Keratinocyte (primary cell): ENCODE results near the gene CHD9NB. TPM values are rescaled to one million over a fixed set of nuclear protein-coding genes. Genes with fewer than 3 reads are reported as not detected.

Experiments used
- DNase-seq: peaks from one replicate; pipeline ENCODE4 v3.0.0-alpha.2; 2011; ENCODE audit warnings: low read depth, missing footprints, low spot score
- FAIRE-seq: peaks from 2 replicates; lab custom pipeline; 2011; peaks lifted over from hg19 to GRCh38; lab: Jason Lieb, UNC
- H2AFZ ChIP-seq: 2 replicates; pipeline ENCODE4 v1.6.0; 2012; ENCODE audit warnings: low read length, control low read depth, inconsistent platforms; ENCODE audit not compliant: control insufficient read depth
- H3K27ac ChIP-seq: 2 replicates; pipeline ENCODE4 v1.5.1; 2011; ENCODE audit warnings: low read length; ENCODE audit not compliant: control insufficient read depth, insufficient read depth
- H3K27me3 ChIP-seq: 3 replicates; pipeline ENCODE4 v1.6.0; 2011; ENCODE audit warnings: low read length; ENCODE audit not compliant: control insufficient read depth, insufficient read depth; ENCODE audit errors: extremely low read depth
- H3K36me3 ChIP-seq, 2 experiments: 2 replicates in 1 of 2; 3 replicates in 1 of 2; pipeline ENCODE4 v1.5.1; 2011; ENCODE audit warnings: low read length in 2 of 2, mild to moderate bottlenecking in 1 of 2; ENCODE audit not compliant: control insufficient read depth in 2 of 2, insufficient read depth in 2 of 2; ENCODE audit errors: extremely low read depth in 1 of 2
- H3K4me1 ChIP-seq: 3 replicates; pipeline ENCODE4 v1.5.1; 2011; ENCODE audit warnings: low read length; ENCODE audit not compliant: control insufficient read depth, insufficient read depth; ENCODE audit errors: extremely low read depth
- H3K4me2 ChIP-seq: 3 replicates; pipeline ENCODE4 v1.6.0; 2011; ENCODE audit warnings: low read depth, low read length; ENCODE audit not compliant: control insufficient read depth, insufficient read depth; ENCODE audit errors: extremely low read depth
- H3K4me3 ChIP-seq, 3 experiments: fragments of 200-600 bp in 1 of 3; sonication (generic) in 1 of 3; 2 replicates in 2 of 3; 3 replicates in 1 of 3; pipeline ENCODE4 v1.5.1; 2011 to 2016; ENCODE audit warnings: low read length in 3 of 3, mild to moderate bottlenecking in 3 of 3, control low read depth in 2 of 3, inconsistent platforms in 1 of 3, low read depth in 1 of 3, mixed read lengths in 1 of 3, mixed run types in 1 of 3, moderate library complexity in 1 of 3; ENCODE audit not compliant: control insufficient read depth in 2 of 3, insufficient read depth in 2 of 3; ENCODE audit errors: extremely low read depth in 1 of 3
- H3K79me2 ChIP-seq: 2 replicates; pipeline ENCODE4 v1.6.0; 2012; ENCODE audit warnings: low read length; ENCODE audit not compliant: control insufficient read depth, insufficient read depth
- H3K9ac ChIP-seq: 3 replicates; pipeline ENCODE4 v1.6.0; 2011; ENCODE audit warnings: low read length; ENCODE audit not compliant: control insufficient read depth, insufficient read depth; ENCODE audit errors: extremely low read depth
- H3K9me1 ChIP-seq: 3 replicates; pipeline ENCODE4 v1.6.0; 2011; ENCODE audit warnings: low read length; ENCODE audit not compliant: control insufficient read depth, insufficient read depth; ENCODE audit errors: extremely low read depth
- H3K9me3 ChIP-seq: 2 replicates; pipeline ENCODE4 v1.5.1; 2012; ENCODE audit warnings: low read depth, low read length; ENCODE audit not compliant: control insufficient read depth
- H4K20me1 ChIP-seq: 3 replicates; pipeline ENCODE4 v1.6.0; 2011; ENCODE audit warnings: low read length; ENCODE audit not compliant: control insufficient read depth, insufficient read depth; ENCODE audit errors: extremely low read depth
- CTCF ChIP-seq, 3 experiments: IDR thresholded peaks in 1 of 3; conservative IDR thresholded peaks in 1 of 3; optimal IDR thresholded peaks in 1 of 3; 2 replicates in 2 of 3; 3 replicates in 1 of 3; pipeline versions ENCODE3 to v1.5.1; 2011; ENCODE audit warnings: low read length in 3 of 3, mild to moderate bottlenecking in 3 of 3, moderate library complexity in 2 of 3, control low read depth in 1 of 3, inconsistent platforms in 1 of 3; ENCODE audit not compliant: insufficient read depth in 2 of 3; ENCODE audit errors: extremely low read depth in 1 of 3
- EZH2 ChIP-seq: IDR thresholded peaks from one replicate; pipeline ENCODE4 v1.6.1; 2012; ENCODE audit warnings: inconsistent platforms, mild to moderate bottlenecking, low read length, moderate library complexity
- dilution Hi-C: fragments of 300-500 bp; cut with MboI; formaldehyde crosslinking; loops from one replicate; pipeline ENCODE4 v1.7.0; 2020; ENCODE audit warnings: low sequenced_read_pairs; ENCODE audit not compliant: extremely low pct_ligation_motif_present
- polyA plus RNA-seq, 5 experiments: library from polyadenylated mRNA; depleted of rRNA in 3 of 5; stranded (reverse) in 3 of 5; stranded (forward) in 1 of 5; unstranded in 1 of 5; fragments of >200 nt; gene quantifications; 1 replicate in 1 of 5; 2 replicates in 3 of 5; 3 replicates in 1 of 5; pipeline versions ENCODE4 v1.2.1 to v1.2.3, GENCODE V29; 2011 to 2012; ENCODE audit warnings: missing spikeins in 2 of 5, low read depth in 1 of 5, low replicate concordance in 1 of 5

Gene CHD9NB
- polyA plus RNA-seq, 1 donor (not counting 4 experiments of a cell fraction or from before 2014, with no cell fraction given) = 0.64 TPM

- DNase-seq = no peak
- H3K4me3 ChIP-seq = no peak overlapping the region
- no peak overlapping the region for H3K9ac ChIP-seq
- peaks cover 62% of the 10 kb centered on the region for H3K79me2 ChIP-seq
- FAIRE-seq = no peak
- H3K36me3 ChIP-seq = peaks cover 0 to 7% of the 10 kb centered on the region in 2 experiments
- no peaks in the 10 kb centered on the region for H3K9me1 ChIP-seq
- no peaks in the 10 kb centered on the region for H3K27me3 ChIP-seq
- TF ChIP-seq EZH2 (no peak), CTCF (optimal IDR thresholded peaks at IDR 0.05 in 1 of 3, IDR thresholded peaks at IDR 0.05 in 1 of 3, conservative IDR thresholded peaks at IDR 0.05 in 1 of 3; ENCODE audit: extremely low read depth in 1 of 3, insufficient read depth in 2 of 3, low read length in 3 of 3) (no peak)
- peak overlapping the region; percentile 32 for H3K4me2 ChIP-seq
- no peak overlapping the region for H2AFZ ChIP-seq
- peaks cover 33% of the 10 kb centered on the region for H3K4me1 ChIP-seq
- H3K9me3 ChIP-seq = no peaks in the 10 kb centered on the region
- H3K27ac ChIP-seq = no peak overlapping the region
- no peaks in the 10 kb centered on the region for H4K20me1 ChIP-seq
- dilution Hi-C loops = no loop called here
These were observed 6.2 kb upstream of the CHD9NB start for GRCh38 chr16:53058882-53059281.

GRCh38 chr16:53058441-53058840, 5.7 kb upstream of the CHD9NB start:
- H4K20me1 ChIP-seq = no peaks in the 10 kb centered on the region
- peak overlapping the region; percentile 43 for H3K27ac ChIP-seq
- peaks cover 0 to 7% of the 10 kb centered on the region in 2 experiments for H3K36me3 ChIP-seq
- H3K4me1 ChIP-seq = peaks cover 33% of the 10 kb centered on the region
- DNase-seq = no peak
- H3K79me2 ChIP-seq = peaks cover 62% of the 10 kb centered on the region
- dilution Hi-C loops = no loop called here
- H3K9me3 ChIP-seq = no peaks in the 10 kb centered on the region
- H3K27me3 ChIP-seq = no peaks in the 10 kb centered on the region
- no peak for TF ChIP-seq EZH2
- no peak for TF ChIP-seq CTCF (optimal IDR thresholded peaks at IDR 0.05 in 1 of 3, IDR thresholded peaks at IDR 0.05 in 1 of 3, conservative IDR thresholded peaks at IDR 0.05 in 1 of 3; ENCODE audit: extremely low read depth in 1 of 3, insufficient read depth in 2 of 3, low read length in 3 of 3)
- no peak for FAIRE-seq
- no peak overlapping the region for H2AFZ ChIP-seq
- no peak overlapping the region for H3K9ac ChIP-seq
- peak overlapping the region; percentile 32 for H3K4me2 ChIP-seq
- H3K4me3 ChIP-seq = peak overlapping the region in 1 of 3 experiments; percentile 27
- no peaks in the 10 kb centered on the region for H3K9me1 ChIP-seq
